Liver (tissue), 9 donors: ENCODE results near the gene NR3C1. TPM values are rescaled to one million over a fixed set of nuclear protein-coding genes. Genes with fewer than 3 reads are reported as not detected.

Experiments
- DNase-seq: peaks from one replicate; pipeline ENCODE4 v3.0.0-alpha.2; 2017; ENCODE audit warnings: low spot score
- H3K27ac ChIP-seq, 2 donors: one replicate each; pipeline ENCODE4 v1.7.0; 2013; ENCODE audit warnings: inconsistent platforms in 2 of 2, low read length in 2 of 2, control low read depth in 1 of 2, low read depth in 1 of 2, mild to moderate bottlenecking in 1 of 2
- H3K27me3 ChIP-seq, 4 donors: one replicate each; pipeline versions ENCODE4 v1.6.1 to v1.7.0; 2013; ENCODE audit warnings: low read length in 3 of 4, inconsistent platforms in 1 of 4, mild to moderate bottlenecking in 1 of 4, moderate library complexity in 1 of 4; ENCODE audit not compliant: control insufficient read depth in 4 of 4, insufficient read depth in 4 of 4
- H3K36me3 ChIP-seq, 4 donors: one replicate each; pipeline versions ENCODE4 v1.6.1 to v1.7.0; 2013; ENCODE audit warnings: low read length in 3 of 4, mild to moderate bottlenecking in 3 of 4, low read depth in 1 of 4, moderate library complexity in 1 of 4; ENCODE audit not compliant: control insufficient read depth in 4 of 4, insufficient read depth in 3 of 4
- H3K4me1 ChIP-seq, 4 donors: one replicate each; pipeline versions ENCODE4 v1.6.1 to v1.7.0; 2013; ENCODE audit warnings: low read length in 3 of 4, mild to moderate bottlenecking in 3 of 4, moderate library complexity in 1 of 4; ENCODE audit not compliant: control insufficient read depth in 4 of 4, insufficient read depth in 4 of 4
- H3K4me3 ChIP-seq, 3 donors: one replicate each; pipeline versions ENCODE4 v1.6.1 to v1.7.0; 2013; ENCODE audit warnings: low read length in 3 of 3, control low read depth in 1 of 3, low read depth in 1 of 3, mild to moderate bottlenecking in 1 of 3
- H3K9ac ChIP-seq, 2 donors: one replicate each; pipeline ENCODE4 v1.7.0; 2013; ENCODE audit warnings: low read length in 2 of 2, mild to moderate bottlenecking in 2 of 2, moderate library complexity in 2 of 2, control low read depth in 1 of 2, low read depth in 1 of 2
- H3K9me3 ChIP-seq, 4 donors: one replicate each; pipeline versions ENCODE4 v1.6.1 to v1.7.0; 2013; ENCODE audit warnings: low read length in 3 of 4; ENCODE audit not compliant: control insufficient read depth in 4 of 4
- ATF3 ChIP-seq: IDR thresholded peaks from 2 replicates; pipeline ENCODE4 v1.6.1; 2016; ENCODE audit warnings: antibody characterized with exemption
- CTCF ChIP-seq: fragments of 150-350 bp; IDR thresholded peaks from 2 replicates; pipeline ENCODE4 v1.5.1; 2017; ENCODE audit warnings: improper control_type of control experiment, low read depth, low read length; ENCODE audit not compliant: missing input control
- EGR1 ChIP-seq, 2 donors: IDR thresholded peaks; 2 replicates each; pipeline ENCODE4 v1.6.1; 2016 to 2018; ENCODE audit warnings: antibody characterized with exemption in 2 of 2, low read depth in 2 of 2
- FOXA1 ChIP-seq: IDR thresholded peaks from 2 replicates; pipeline ENCODE4 v1.6.1; 2016; ENCODE audit warnings: antibody characterized with exemption
- FOXA2 ChIP-seq: IDR thresholded peaks from 2 replicates; pipeline ENCODE4 v1.6.1; 2016; ENCODE audit warnings: antibody characterized with exemption
- GABPA ChIP-seq, 2 donors: IDR thresholded peaks in 1 of 2; conservative IDR thresholded peaks in 1 of 2; 2 replicates each; pipeline ENCODE4 v1.6.1; 2016; ENCODE audit warnings: antibody characterized with exemption in 2 of 2, mild to moderate bottlenecking in 1 of 2, moderate library complexity in 1 of 2
- HNF4A ChIP-seq, 2 donors: conservative IDR thresholded peaks; 2 replicates each; pipeline ENCODE4 v1.6.1; 2016; ENCODE audit warnings: antibody characterized with exemption in 2 of 2, mild to moderate bottlenecking in 2 of 2
- HNF4G ChIP-seq: IDR thresholded peaks from 2 replicates; pipeline ENCODE4 v1.6.1; 2016; ENCODE audit warnings: antibody characterized with exemption
- JUND ChIP-seq, 2 donors: IDR thresholded peaks; 2 replicates each; pipeline ENCODE4 v1.6.1; 2016; ENCODE audit warnings: antibody characterized with exemption in 2 of 2
- MAX ChIP-seq: IDR thresholded peaks from 2 replicates; pipeline ENCODE4 v1.6.1; 2016; ENCODE audit warnings: antibody characterized with exemption
- NR2F2 ChIP-seq: IDR thresholded peaks from 2 replicates; pipeline ENCODE4 v1.6.1; 2016; ENCODE audit warnings: antibody characterized with exemption
- RAD21 ChIP-seq, 2 donors: IDR thresholded peaks; 2 replicates each; pipeline ENCODE4 v1.6.1; 2016; ENCODE audit warnings: antibody characterized with exemption in 2 of 2, mild to moderate bottlenecking in 2 of 2
- REST ChIP-seq: IDR thresholded peaks from 2 replicates; pipeline ENCODE4 v1.6.1; 2016; ENCODE audit warnings: antibody characterized with exemption, mild to moderate bottlenecking
- RXRA ChIP-seq, 2 donors: IDR thresholded peaks; 2 replicates each; pipeline ENCODE4 v1.6.1; 2017 to 2018; ENCODE audit warnings: antibody characterized with exemption in 2 of 2, mild to moderate bottlenecking in 1 of 2
- SP1 ChIP-seq: IDR thresholded peaks from 2 replicates; pipeline ENCODE4 v1.6.1; 2018; ENCODE audit warnings: antibody characterized with exemption, mild to moderate bottlenecking
- TAF1 ChIP-seq: conservative IDR thresholded peaks from 2 replicates; pipeline ENCODE4 v1.6.1; 2016; ENCODE audit warnings: antibody characterized with exemption, mild to moderate bottlenecking
- YY1 ChIP-seq: IDR thresholded peaks from 2 replicates; pipeline ENCODE4 v1.6.1; 2016; ENCODE audit warnings: antibody characterized with exemption, mild to moderate bottlenecking
- ZBTB33 ChIP-seq: IDR thresholded peaks from 2 replicates; pipeline ENCODE4 v1.6.1; 2016; ENCODE audit warnings: antibody characterized with exemption
- WGBS: extraction: QIAGEN DNeasy Blood & Tissue Kit; methylation state at CpG from one replicate; pipeline ENCODE4 v1.1.7; 2013; 5-methylcytosine and 5-hydroxymethylcytosine counted together
- polyA plus RNA-seq, 2 donors: library from polyadenylated mRNA; stranded (reverse) in 1 of 2; unstranded in 1 of 2; fragments of 200-250 nt in 1 of 2; fragments of >200 nt in 1 of 2; fragmentation: Nextera tagmentation in 1 of 2; extraction: Ambion mirVana in 1 of 2; gene quantifications; one replicate each; pipeline versions ENCODE4 v1.2.1 to v1.2.3, GENCODE V29; 2013 to 2015
- total RNA-seq, 2 donors: library from RNA; depleted of rRNA; stranded (reverse); fragments of >200 nt; gene quantifications; one replicate each; pipeline ENCODE4 v1.2.3, GENCODE V29; 2014
- donor health status: healthy.
- donor health status: healthy.
- donor health status: healthy.
- donor health status: healthy.
- donor health status: healthy.

The NR3C1 gene
- total and polyA plus RNA-seq, 4 donors: 24.5 to 36.4 (median 29.0) TPM

- no peaks in the 10 kb centered on the region for H3K9me3 ChIP-seq
- peaks cover 4 to 28% (median 20%) of the 10 kb centered on the region in 4 donors for H3K4me1 ChIP-seq
- H3K36me3 ChIP-seq: peaks cover 0 to 20% (median 14%) of the 10 kb centered on the region in 4 donors
- no peak overlapping the region for H3K9ac ChIP-seq
- H3K4me3 ChIP-seq: no peak overlapping the region
- TF ChIP-seq ZBTB33 (no peak), HNF4A (conservative IDR thresholded peaks at IDR 0.05) (no peak), EGR1 (IDR thresholded peaks at IDR 0.05; ENCODE audit: low read depth in 2 of 2) (no peak), GABPA (IDR thresholded peaks at IDR 0.05 in 1 of 2, conservative IDR thresholded peaks at IDR 0.05 in 1 of 2) (no peak), FOXA1 (no peak), REST (no peak), JUND (IDR thresholded peaks at IDR 0.05) (no peak), SP1 (no peak), YY1 (no peak), TAF1 (no peak), RAD21 (IDR thresholded peaks at IDR 0.05) (no peak), NR2F2 (no peak), CTCF (no peak), RXRA (IDR thresholded peaks at IDR 0.05) (no peak), ATF3 (no peak), MAX (no peak), FOXA2 (no peak), HNF4G (no peak)
- H3K27ac ChIP-seq: peak overlapping the region; percentile 5 to 40
- no peak for DNase-seq
- WGBS: 58% methylated on average over 6 of the region's 6 CpGs
- H3K27me3 ChIP-seq: no peaks in the 10 kb centered on the region
Observed at GRCh38 chr5:143315929-143316328, 87.6 kb downstream of the NR3C1 start.
